WERI-Rb-1 (cell line): Measurements from ENCODE around the gene KLHL22.

Source experiments
- DNase-seq: peaks from one replicate; pipeline ENCODE4 v3.0.0-alpha.2; 2020
- H3K27ac ChIP-seq: fragments of 250-450 bp; sonication (Bioruptor Pico); 2 replicates; pipeline ENCODE4 v1.5.1; 2020; ENCODE audit warnings: mild to moderate bottlenecking, moderate library complexity
- H3K27me3 ChIP-seq: fragments of 250-450 bp; sonication (Bioruptor Pico); 2 replicates; pipeline ENCODE4 v1.5.1; 2021; ENCODE audit warnings: mild to moderate bottlenecking, low read depth, moderate library complexity; ENCODE audit not compliant: insufficient read depth, severe bottlenecking
- H3K36me3 ChIP-seq: fragments of 250-450 bp; sonication (Bioruptor Pico); 2 replicates; pipeline ENCODE4 v1.5.1; 2020; ENCODE audit warnings: mild to moderate bottlenecking, moderate library complexity
- H3K4me3 ChIP-seq: 2 replicates; pipeline ENCODE4 v1.5.1; 2011; ENCODE audit warnings: low read depth, mild to moderate bottlenecking, control low read depth, low read length
- H3K9me3 ChIP-seq: fragments of 250-450 bp; sonication (Bioruptor Pico); 2 replicates; pipeline ENCODE4 v1.5.1; 2021; ENCODE audit warnings: mild to moderate bottlenecking, moderate library complexity; ENCODE audit not compliant: severe bottlenecking
- CTCF ChIP-seq: IDR thresholded peaks from 2 replicates; pipeline ENCODE4 v1.5.1; 2011; ENCODE audit warnings: low read depth, mild to moderate bottlenecking, control low read depth, inconsistent platforms, low read length

The KLHL22 gene

GRCh38 chr22:20397498-20397897 is 98.1 kb downstream of the KLHL22 start:
- Histone ChIP-seq H3K27me3 (no peaks in the 10 kb centered on the region), H3K36me3 (peaks cover 15% of the 10 kb centered on the region), H3K4me3 (no peak overlapping the region), H3K9me3 (no peaks in the 10 kb centered on the region), H3K27ac (no peak overlapping the region)
- no peak for TF ChIP-seq CTCF
- no peak for DNase-seq

DNA sequence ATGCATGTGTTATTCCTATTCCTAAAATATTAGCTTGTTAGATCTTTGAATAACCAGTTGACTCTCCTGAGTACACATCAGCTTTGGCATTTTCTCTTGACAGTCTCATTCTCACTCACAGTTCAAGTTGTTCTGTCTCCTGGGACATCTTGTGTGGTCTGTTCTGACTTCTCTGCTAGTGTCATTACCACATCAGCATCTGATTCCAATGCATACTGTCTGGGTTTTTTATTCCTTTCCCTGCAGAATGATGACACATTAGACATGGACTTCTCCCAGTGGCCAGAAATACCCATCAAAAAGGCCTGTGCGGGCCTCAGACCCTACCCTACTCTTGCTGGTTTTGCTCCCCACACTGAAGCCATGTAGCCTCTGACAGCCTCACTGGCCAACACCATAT is 99.0 kb downstream of the KLHL22 start:
- Histone ChIP-seq H3K9me3 (no peaks in the 10 kb centered on the region), H3K27me3 (no peaks in the 10 kb centered on the region), H3K36me3 (peaks cover 12% of the 10 kb centered on the region), H3K27ac (no peak overlapping the region), H3K4me3 (no peak overlapping the region)
- DNase-seq: no peak
- no peak for TF ChIP-seq CTCF

DNA sequence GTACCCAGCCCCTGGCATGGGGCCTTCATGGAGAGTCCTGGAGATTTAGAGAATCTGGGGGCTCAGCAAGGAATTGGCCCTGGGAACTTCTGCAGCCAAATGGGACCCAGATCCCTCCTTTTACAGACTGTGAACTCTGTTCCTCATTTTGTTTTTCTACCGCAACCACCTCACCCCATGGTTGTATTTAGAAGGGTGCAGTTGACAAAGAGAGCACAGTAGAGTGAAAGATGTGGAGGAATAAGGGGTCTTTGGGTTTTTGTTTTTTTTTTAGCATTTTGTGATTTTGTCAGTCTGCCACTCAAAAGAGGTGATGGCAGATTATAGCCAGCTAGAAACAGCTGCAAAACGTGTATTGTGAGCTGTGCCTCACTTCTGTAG is 99.7 kb downstream of the KLHL22 start:
- no peak overlapping the region for H3K4me3 ChIP-seq
- DNase-seq: no peak
- H3K27ac ChIP-seq: no peak overlapping the region
- no peaks in the 10 kb centered on the region for H3K9me3 ChIP-seq
- TF ChIP-seq CTCF: no peak
- H3K36me3 ChIP-seq: peaks cover 11% of the 10 kb centered on the region
- no peaks in the 10 kb centered on the region for H3K27me3 ChIP-seq

DNA sequence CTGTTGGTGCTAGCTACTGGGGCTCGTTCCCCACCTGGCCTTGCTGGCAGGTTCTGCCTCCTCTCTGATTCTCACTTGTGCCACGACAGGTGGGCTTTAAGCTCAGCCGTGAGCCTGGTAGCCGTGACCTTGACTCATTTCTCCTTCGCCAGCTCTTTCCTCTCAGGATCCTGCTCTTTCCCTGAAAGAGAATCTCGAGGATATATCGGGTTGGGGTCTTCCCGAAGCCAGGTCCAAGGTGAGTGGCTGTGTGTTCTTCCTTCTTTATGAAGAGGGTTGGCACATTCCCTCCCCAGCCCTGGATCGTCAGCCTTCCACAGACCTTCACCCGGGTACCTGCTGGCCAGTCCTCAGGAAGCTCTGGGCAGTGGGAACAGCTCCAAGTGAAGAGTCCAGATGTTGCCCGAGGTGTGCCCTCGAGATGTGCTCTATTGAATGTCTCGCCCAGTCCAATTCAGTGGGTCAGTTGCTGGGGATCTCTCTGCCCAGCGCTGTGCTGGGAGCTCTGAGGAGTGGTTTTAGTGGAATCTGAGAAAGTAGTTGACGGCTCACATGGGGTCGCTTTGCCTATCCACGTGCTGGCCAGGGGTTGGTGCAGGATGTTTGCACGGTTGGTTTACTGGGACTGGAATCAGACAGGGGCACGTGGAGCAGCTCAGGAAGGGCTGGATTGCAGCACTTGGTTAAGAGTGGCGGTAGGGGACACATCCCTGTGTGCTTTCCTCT is 100.3 kb downstream of the KLHL22 start:
- H3K9me3 ChIP-seq: no peaks in the 10 kb centered on the region
- H3K4me3 ChIP-seq: no peak overlapping the region
- no peaks in the 10 kb centered on the region for H3K27me3 ChIP-seq
- DNase-seq: no peak
- no peak overlapping the region for H3K27ac ChIP-seq
- TF ChIP-seq CTCF: no peak
- peaks cover 5% of the 10 kb centered on the region for H3K36me3 ChIP-seq

DNA sequence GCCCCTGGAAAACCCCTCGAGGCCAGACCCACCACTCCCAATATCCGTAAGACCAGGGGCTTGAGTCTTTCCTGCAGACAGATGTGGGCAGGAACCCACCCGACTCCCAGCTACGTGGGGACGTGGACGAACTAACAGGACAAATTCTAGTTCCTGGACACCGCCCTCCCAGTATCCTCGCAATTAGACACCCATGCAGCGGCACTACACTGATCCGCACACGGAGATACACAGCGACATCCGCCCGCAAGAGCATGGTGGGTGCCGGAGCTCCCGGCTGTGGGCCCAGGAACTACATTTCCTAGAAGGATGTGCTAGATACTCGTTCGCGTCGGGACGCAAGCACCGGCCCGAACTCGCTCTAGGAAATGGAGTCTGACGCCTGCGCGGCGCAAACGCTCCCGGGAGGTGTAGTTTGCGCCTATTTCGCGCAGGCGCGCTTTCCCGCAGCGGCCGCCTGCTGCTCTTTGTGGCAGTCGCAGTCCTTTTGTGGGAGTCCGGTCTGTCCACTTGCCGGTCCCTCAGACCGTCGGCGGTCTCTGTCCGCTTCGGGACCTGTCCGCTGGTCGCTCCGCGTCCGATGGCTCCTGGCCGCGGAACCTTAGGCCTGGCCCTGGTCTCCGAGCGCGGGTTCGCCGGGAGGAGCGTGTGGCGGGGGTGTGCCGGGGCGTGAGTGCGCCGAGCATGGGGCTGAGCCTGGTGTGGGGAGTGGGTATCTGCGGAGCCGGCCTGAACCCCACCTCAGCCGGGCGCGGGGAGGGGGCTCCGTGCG is 101.7 kb downstream of the KLHL22 start, which contains the start of gene ZNF74:
ZNF74 (plus strand) TSS at position 447 of the 772 bp plus-strand sequence. CDS start 478 bp downstream, outside the sequence.
- no peak for TF ChIP-seq CTCF
- peak within 1 kb of the TSS; percentile 93 for H3K27ac ChIP-seq

More for the DNA sequence above, 101.7 kb downstream of the KLHL22 start, which contains the start of gene ZNF74:
- no peaks in the 10 kb centered on the region for H3K27me3 ChIP-seq
- H3K9me3 ChIP-seq: peaks cover 3% of the 10 kb centered on the region
- peaks cover 3% of the 10 kb centered on the region for H3K36me3 ChIP-seq
- peak; percentile 93 for DNase-seq
- peak within 1 kb of the TSS; percentile 75 for H3K4me3 ChIP-seq
